Measurements from ENCODE around the gene ZNF80. TPM values are rescaled to one million over a fixed set of nuclear protein-coding genes. Genes with fewer than 3 reads are reported as not detected.

The ZNF80 gene
- polyA plus RNA-seq, 2 of the 4 experiments (the other 2 are of a cell fraction) = not detected

DNA sequence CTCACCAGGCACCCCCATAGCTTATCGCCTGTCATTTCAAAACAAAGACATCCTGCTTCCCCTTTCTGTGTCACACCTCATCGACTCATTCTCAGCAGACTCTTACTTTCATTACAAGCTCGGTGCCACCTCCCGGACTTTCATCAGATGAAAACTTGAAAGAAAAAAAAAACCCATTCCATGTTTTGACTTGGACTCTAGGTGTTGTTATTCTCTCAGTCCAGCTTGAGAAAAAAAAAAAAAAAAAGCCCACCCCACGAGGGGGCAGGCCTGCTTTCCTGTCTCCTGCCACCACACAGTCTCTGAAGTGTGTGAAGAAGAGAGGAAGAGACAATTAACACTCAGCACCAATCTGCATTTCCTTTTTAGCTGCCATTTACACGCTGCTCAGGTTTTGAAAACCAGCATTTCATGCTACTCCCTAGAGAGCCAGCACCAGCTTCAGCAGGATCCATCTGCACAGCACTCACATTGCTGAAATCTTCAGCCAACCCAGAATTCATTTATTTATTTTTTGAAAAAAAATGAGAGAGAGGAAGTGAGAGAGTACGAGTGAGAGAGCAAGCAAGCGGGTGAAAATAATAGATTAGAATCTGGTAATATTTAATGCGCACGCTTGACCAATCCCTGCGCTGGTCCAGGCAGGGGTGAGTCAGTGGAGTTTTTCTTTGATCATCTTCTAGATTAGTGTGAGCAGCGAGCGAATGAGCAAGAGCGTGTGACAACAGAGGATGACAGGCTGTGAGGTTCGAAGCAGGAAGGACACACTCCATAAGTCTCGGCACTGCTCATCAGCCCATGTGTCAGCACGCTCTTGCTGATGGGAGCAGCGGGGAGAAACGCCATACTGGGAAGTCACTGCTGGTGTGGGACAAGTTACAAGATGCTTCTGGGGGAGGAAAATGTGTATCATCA, 23.5 kb downstream of the ZNF80 start:
- no peaks in the 10 kb centered on the region for H3K4me1 ChIP-seq
- FAIRE-seq (no peak), DNase-seq (ENCODE audit: low read depth in 1 of 2, low spot score in 1 of 2) (peak in 1 of 2 experiments; percentile 4), ATAC-seq (peak in 1 of 2 experiments; percentile 42; a peak in 3 of 6 replicates)
- no peak overlapping the region for H3K4me3 ChIP-seq
- H3K27ac ChIP-seq = no peak overlapping the region
- POLR2A ChIA-PET = no interaction called here
- CTCF ChIA-PET = interaction anchor here (1.4 kb wide), 1 partner anchor 52 kb away, joined by 3 read pairs; no protein-coding TSS in a partner anchor
- 36% methylated on average over 19 of the region's 19 CpGs for WGBS (ENCODE audit: missing lambda C conversion rate)
- TF ChIP-seq, protein P1, sequence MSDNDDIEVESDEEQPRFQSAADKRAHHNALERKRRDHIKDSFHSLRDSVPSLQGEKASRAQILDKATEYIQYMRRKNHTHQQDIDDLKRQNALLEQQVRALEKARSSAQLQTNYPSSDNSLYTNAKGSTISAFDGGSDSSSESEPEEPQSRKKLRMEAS (IDR thresholded peaks at IDR 0.05) = no peak
- TF ChIP-seq BHLHE40 (IDR thresholded peaks at IDR 0.05; ENCODE audit: low read depth, low read length) (no peak), CBX8 (IDR thresholded peaks at IDR 0.05) (no peak), EHF (CRISPR knock-in tag; IDR thresholded peaks at IDR 0.05) (no peak), ZC3H11A (IDR thresholded peaks at IDR 0.05) (no peak), JUNB (IDR thresholded peaks at IDR 0.05) (no peak), KDM1A (IDR thresholded peaks at IDR 0.05; ENCODE audit: low read depth) (no peak), MAZ (IDR thresholded peaks at IDR 0.05; ENCODE audit: borderline replicate concordance, low read depth, low read length) (no peak), GATA3 (IDR thresholded peaks at IDR 0.05; ENCODE audit: borderline replicate concordance) (no peak)
- peak overlapping the region; percentile 48 for H3K4me2 ChIP-seq
- H3K9me3 ChIP-seq = no peaks in the 10 kb centered on the region

DNA sequence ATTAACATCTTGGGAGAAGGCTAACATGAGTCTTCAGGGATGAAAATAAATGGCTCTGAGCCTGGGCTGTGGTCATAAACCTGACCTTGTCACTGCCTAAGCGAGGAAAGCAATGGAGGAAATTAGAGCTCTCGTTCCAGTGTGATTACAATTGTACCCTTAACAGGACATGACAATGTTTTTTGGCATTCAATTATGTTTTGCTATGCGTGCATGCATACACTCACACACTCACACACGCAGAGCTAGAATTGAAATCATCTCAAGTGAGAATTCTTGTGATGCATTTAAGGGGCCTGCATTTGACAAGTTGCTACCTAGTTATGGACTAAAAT, 24.1 kb downstream of the ZNF80 start:
- CTCF ChIA-PET = interaction anchor here (1.4 kb wide), 1 partner anchor 51 kb away, joined by 3 read pairs; no protein-coding TSS in a partner anchor
- no peak for TF ChIP-seq POLR2A (IDR thresholded peaks at IDR 0.05; ENCODE audit: low read length)
- TF ChIP-seq ZC3H11A (IDR thresholded peaks at IDR 0.05) = no peak
- TF ChIP-seq RARB (CRISPR knock-in tag; IDR thresholded peaks at IDR 0.05) = no peak
- TF ChIP-seq SREBF2 (IDR thresholded peaks at IDR 0.05) = no peak
- TF ChIP-seq, protein P2, sequence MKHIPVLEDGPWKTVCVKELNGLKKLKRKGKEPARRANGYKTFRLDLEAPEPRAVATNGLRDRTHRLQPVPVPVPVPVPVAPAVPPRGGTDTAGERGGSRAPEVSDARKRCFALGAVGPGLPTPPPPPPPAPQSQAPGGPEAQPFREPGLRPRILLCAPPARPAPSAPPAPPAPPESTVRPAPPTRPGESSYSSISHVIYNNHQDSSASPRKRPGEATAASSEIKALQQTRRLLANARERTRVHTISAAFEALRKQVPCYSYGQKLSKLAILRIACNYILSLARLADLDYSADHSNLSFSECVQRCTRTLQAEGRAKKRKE (CRISPR knock-in tag; IDR thresholded peaks at IDR 0.05; ENCODE audit: low read depth) = no peak
- no peak for TF ChIP-seq GATA3 (IDR thresholded peaks at IDR 0.05; ENCODE audit: borderline replicate concordance)
- no peak for ATAC-seq
- no peak for FAIRE-seq
- no peaks in the 10 kb centered on the region for H3K9me3 ChIP-seq
- H3K4me1 ChIP-seq = no peaks in the 10 kb centered on the region
- no peak for DNase-seq (ENCODE audit: low read depth in 1 of 2, low spot score in 1 of 2)
- H3K4me3 ChIP-seq = no peak overlapping the region
- H3K27ac ChIP-seq = no peak overlapping the region
- POLR2A ChIA-PET = no interaction called here
- H3K4me2 ChIP-seq = no peak overlapping the region
- WGBS (ENCODE audit: missing lambda C conversion rate) = 53% methylated on average over 4 of the region's 4 CpGs

DNA sequence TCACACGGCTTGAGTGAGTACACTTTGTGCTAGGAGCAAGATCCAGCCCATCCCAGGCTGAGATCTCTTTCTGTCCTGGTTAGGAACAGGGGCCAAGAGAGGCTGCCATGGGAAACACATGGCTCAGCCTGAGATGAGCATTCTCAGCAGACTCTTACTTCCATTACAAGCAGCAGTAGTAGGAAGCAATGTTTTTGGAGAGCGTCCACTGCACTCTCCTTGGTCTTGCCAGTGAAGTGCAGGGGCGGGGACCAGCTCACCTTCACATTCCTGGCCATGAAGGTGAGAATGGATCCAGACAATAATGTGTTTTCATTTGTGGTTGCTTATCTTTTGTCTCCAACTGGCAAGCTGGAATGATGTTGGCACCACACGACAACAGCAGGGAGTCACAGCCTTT, 24.7 kb downstream of the ZNF80 start:
- no peak for TF ChIP-seq HOXA7 (CRISPR knock-in tag; IDR thresholded peaks at IDR 0.05)
- no peak for TF ChIP-seq MAFK (IDR thresholded peaks at IDR 0.05; ENCODE audit: partially characterized antibody)
- TF ChIP-seq EHF (CRISPR knock-in tag; IDR thresholded peaks at IDR 0.05) = no peak
- TF ChIP-seq RFX5 (IDR thresholded peaks at IDR 0.05) = no peak
- no peak for TF ChIP-seq JUNB (IDR thresholded peaks at IDR 0.05)
- no peak for TF ChIP-seq CBX8 (IDR thresholded peaks at IDR 0.05)
- TF ChIP-seq SMC3 (IDR thresholded peaks at IDR 0.05) = no peak
- TF ChIP-seq, protein P3, sequence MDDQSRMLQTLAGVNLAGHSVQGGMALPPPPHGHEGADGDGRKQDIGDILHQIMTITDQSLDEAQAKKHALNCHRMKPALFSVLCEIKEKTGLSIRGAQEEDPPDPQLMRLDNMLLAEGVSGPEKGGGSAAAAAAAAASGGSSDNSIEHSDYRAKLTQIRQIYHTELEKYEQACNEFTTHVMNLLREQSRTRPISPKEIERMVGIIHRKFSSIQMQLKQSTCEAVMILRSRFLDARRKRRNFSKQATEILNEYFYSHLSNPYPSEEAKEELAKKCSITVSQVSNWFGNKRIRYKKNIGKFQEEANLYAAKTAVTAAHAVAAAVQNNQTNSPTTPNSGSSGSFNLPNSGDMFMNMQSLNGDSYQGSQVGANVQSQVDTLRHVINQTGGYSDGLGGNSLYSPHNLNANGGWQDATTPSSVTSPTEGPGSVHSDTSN (IDR thresholded peaks at IDR 0.05) = no peak
- no peak for TF ChIP-seq EHMT2 (IDR thresholded peaks at IDR 0.05; ENCODE audit: low read depth)
- TF ChIP-seq TFCP2L1 (CRISPR knock-in tag; IDR thresholded peaks at IDR 0.05) = no peak
- TF ChIP-seq ZSCAN20 (CRISPR knock-in tag; IDR thresholded peaks at IDR 0.05) = no peak
- TF ChIP-seq TP53 (CRISPR knock-in tag; IDR thresholded peaks at IDR 0.05) = no peak
- no peak for TF ChIP-seq RARB (CRISPR knock-in tag; IDR thresholded peaks at IDR 0.05)
- TF ChIP-seq FOSL2 (IDR thresholded peaks at IDR 0.05) = no peak
- TF ChIP-seq FOSL2 (CRISPR knock-in tag; IDR thresholded peaks at IDR 0.05) = no peak
- no peak for TF ChIP-seq EP300 (IDR thresholded peaks at IDR 0.05)
- TF ChIP-seq RCOR1 (IDR thresholded peaks at IDR 0.05; ENCODE audit: low read depth, low read length) = no peak
- Histone ChIP-seq H3K4me1 (no peaks in the 10 kb centered on the region), H3K4me3 (no peak overlapping the region), H3K9me3 (no peaks in the 10 kb centered on the region), H3K4me2 (no peak overlapping the region), H3K27ac (no peak overlapping the region)
- DNase-seq (ENCODE audit: low read depth in 1 of 2, low spot score in 1 of 2) = no peak
- POLR2A ChIA-PET = no interaction called here
- no peak for ATAC-seq
- WGBS (ENCODE audit: missing lambda C conversion rate) = 38% methylated on average over 4 of the region's 4 CpGs
- CTCF ChIA-PET = interaction anchor here (1.4 kb wide), 1 partner anchor 50 kb away, joined by 3 read pairs; no protein-coding TSS in a partner anchor
- no peak for FAIRE-seq
